Pons (tissue), 1 donor: ENCODE data around the gene THBS2.
"Not testable (repeated sequence)": the region's sequence is repeated elsewhere in the genome, so short reads cannot be mapped to it uniquely, and the experiment has no call there.

Source experiments
- DNase-seq: peaks from one replicate; pipeline ENCODE4 v3.0.0-alpha.2; 2016; ENCODE audit warnings: low spot score

Gene THBS2

DNA sequence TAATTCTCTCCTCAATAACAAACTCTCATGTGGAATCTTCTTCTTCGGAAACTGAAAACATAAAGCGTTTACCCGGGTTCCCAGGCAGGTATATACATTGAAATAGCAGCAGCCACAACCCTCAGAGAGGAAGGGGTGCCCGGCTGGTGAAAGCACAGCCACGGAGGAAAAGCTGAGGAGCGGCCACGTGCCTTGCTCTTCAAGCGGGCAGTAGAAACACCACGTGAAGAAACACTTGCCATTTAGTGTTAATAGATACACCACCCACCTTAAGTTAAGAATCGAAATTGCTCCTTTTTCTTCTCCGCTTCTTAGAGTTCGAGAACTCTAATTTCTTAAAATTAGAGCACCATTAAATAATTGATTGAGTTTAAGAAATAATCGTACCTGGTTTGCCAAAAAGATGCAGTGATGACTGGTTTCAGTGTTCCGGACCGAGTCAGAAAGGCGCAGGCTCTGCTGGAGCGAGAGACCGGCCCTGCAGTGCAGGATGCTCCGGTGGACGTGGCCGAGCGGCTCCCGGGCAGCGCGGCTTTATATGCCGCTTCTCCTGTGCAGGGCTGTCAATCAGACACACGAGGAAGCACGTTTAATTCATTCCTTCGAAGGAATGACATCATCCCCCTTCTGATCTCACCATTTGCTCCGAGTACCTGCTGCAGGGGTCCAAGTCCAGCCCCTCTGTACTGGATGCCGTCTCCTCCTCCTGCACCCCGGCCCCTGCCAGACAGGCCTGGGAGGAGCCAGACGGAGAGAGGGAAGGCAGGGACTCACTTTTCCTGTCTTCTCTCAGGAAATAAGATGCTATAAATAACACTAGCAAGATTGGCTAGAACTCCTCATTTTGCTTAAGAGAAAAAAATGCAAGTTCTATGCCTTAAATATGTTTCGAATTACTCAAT lies at the start of gene THBS2:
Gene THBS2, minus strand, starts transcription at position 510 of the 902 bp plus-strand sequence. CDS start 3,062 bp downstream, outside the sequence.
- DNase-seq, result peak; percentile 50

DNA sequence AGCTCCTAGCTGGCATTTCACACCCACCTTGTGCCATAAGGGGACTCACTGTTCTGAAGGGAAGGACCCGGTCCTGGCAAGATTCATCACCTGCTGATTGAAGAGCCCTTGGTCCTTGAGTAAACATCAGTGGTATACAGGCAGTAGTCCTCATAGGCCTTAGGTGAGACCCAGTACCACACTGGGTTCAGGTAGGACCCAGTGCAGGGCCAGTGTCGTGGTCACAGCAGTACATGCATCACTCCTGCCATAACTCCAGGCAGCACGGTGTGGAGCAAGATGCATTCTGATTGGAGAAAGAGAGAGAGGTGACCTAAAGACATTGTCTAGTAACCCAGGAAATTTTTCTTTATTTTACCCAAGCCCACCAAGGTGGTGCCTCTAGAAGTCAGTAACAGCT lies 49.1 kb upstream of the THBS2 start:
- DNase-seq, result no peak

DNA sequence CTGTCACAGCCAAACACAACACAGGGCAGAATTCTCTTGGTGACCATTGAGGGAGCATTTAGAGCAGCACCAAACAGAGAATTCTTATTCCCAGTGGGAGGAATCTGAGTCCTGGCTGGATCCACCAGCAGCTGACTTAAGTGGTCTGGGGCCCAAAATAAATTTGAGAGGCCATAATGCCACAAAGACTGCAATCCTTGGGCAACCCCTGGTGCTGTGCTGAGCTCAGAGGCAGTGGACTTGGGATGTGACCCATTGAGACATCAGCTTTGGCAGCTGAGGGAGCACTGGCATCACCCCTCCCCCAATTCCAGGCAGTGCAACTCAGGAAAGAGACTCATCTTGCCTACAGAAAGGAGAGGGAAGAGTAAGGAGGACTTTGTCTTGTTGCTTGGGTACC lies 48.6 kb upstream of the THBS2 start:
- no peak for DNase-seq

DNA sequence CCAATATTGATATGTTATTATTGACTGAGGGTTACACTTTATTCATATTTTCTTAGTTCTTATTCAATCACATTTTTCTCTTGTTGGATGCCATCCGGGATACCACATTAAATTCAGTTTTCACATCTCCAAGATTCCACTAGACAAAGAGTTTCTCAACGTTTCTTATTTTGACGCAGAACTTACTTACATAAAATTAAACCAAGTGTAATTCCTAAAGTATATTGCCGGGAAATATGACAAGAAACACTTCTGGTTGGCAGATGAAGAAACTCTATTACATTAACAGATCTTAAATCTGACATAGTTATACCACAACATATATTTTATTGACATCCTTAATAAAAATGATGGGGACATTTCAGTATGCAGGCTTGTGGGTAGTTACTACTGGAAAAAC lies 47.3 kb upstream of the THBS2 start:
- no peak for DNase-seq

DNA sequence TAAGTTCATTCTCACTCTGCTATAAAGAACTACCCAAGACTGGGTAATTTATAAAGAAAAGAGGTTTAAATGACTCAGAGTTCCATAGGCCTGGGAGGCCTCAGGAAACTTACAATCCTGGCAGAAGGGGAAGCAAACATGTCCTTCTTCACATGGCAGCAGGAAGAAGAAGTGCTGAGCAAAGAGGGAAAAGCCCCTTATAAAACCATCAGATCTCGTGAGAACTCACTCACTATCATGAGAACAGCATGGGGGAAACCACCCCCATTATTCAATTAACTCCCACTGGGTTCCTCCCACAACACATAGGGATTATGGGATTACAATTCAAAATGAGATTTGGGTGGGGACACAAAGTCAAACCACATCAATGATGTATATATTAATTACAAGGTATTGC lies 45.0 kb upstream of the THBS2 start:
- DNase-seq, result not testable (repeated sequence)

DNA sequence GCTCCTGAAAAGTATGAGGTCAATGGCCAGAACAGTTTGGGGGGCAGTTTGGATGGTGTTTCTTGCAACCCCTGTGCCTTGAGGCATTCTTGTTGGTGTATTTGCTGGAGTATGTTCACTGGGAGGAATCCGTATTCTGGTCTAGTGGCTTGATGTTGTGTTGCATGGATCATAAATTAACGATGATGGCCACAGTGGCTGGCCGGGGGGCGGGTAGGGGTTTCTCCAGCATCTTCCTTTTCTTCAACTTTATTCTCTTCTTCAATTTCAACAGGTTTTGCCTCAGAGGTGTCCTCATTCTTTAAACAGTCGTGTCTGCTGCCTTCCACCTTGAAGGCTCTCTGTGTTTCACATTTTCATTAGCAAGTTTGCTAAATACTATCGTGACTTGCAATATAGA lies 43.0 kb upstream of the THBS2 start:
- DNase-seq, result no peak

DNA sequence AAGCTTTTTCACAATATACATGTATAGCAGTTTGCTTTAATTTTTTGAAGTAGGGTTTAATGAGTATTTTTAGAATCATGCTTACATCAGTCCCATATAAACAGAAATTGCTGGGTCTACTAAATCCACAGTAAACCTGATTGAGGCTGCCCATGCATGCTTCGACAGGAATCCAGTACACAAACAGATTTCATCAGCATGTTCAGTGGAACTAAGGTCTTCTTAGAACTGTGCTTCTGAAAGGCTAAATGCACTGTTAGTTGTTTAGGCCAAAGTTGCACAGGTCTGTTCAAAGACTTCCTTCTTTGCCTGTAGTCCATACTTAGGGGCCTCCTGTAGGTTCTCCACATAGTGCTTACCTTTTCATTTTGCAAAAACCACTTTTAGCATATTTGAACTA lies 42.5 kb upstream of the THBS2 start:
- no peak for DNase-seq

DNA sequence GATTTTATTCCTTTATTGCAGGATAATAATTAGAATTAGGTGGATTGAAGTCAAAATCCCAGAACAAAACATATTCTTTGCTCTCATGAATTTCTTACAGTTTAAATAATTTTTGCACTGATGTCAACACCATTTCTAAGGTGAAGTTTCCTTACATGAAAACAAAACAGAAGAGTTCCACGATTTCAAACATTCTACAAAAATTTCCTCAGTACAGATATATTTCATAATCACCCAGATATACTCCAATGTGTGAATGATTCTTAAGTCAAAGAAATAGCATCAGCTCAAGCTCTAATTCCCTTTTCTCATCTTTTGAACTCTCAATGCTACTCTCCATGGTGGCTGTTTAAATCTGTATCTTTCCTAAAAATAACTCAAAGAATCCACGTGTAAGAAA lies 39.5 kb upstream of the THBS2 start:
- DNase-seq, result no peak

DNA sequence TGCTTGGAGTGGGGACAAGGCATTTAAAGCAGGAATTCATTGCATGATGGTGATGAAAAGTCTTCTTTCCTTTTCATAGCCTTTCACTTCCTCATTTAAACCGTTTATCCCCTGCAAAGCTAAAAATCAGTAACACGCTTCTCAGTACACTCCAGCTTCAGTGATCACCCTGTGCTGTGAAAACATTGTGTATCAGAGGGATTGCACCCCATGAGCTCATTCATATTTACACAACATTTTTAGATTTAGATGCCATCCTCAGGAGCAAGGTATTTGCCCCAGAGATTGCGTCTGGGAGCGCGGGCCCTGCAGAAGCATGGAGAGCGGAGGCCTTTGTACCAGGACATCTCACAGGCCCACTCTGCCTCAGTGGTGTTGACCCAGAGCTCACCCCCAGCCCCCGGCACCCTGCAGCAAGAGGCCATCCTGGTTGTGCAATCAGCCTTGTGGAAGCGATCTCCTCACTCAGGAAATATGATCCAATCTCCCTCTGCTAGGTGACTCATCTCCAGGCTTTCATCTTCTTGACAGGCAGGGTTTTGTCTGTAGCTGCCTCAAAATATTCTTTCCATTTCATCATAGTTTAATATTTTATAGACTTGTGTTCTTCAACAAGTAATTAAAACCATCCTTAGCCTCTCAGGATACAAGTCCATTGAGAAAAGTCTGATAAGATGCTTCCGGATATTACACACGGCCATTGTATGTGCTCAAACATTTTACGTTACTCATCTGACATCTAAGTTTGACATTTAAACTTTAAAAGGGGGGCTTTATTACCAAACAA lies 38.9 kb upstream of the THBS2 start:
- no peak for DNase-seq

DNA sequence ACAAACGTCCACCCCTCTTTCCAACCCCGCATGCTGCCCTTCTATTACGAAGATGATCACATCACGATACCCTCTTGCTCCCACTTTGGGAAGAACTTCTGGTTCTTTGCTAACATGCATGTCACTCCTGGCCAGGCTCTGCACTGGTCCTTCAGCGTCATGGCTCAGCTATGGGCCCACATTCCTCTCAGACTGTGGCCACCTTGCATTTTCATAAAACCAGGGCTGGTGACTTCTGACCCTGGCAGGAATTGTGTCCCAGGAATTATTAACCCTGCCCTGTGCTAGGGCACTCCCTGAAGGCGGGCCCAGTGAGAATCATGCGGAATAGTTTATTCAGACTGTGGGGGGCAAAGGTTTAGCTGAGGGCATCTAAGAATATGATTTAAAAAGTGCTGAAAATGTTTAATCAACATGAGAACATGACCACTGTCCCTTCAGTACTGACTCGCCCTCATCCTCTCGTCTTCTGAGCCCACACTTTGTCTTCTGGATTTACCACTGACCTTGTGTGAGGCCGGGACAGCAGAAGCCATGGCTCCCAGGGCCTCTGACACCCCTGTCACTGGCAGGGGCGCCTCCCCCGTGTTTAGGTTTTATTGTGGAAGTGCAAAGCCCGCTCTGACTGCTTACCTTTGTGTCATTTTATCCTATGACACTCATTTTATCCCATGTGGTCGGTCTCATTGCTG lies 38.1 kb upstream of the THBS2 start:
- no peak for DNase-seq

DNA sequence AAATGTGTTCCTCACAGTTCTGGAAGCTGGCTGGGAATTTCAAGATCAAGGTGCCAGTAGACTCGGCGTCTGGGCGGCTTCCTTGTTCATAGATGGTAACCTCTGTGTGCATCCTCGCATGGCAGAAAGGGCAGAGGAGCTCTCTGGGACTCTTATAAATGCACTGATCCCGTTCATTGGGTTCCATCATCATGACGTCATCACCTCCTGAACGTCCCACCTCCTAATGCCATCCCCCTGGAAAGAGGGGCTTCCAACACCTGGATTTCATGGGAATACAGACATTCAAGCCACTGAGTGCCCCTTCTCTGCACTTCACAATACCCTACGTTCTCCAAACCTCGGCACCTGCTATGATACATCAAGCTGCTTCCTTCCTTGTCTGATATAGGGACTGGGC lies 37.5 kb upstream of the THBS2 start:
- no peak for DNase-seq

DNA sequence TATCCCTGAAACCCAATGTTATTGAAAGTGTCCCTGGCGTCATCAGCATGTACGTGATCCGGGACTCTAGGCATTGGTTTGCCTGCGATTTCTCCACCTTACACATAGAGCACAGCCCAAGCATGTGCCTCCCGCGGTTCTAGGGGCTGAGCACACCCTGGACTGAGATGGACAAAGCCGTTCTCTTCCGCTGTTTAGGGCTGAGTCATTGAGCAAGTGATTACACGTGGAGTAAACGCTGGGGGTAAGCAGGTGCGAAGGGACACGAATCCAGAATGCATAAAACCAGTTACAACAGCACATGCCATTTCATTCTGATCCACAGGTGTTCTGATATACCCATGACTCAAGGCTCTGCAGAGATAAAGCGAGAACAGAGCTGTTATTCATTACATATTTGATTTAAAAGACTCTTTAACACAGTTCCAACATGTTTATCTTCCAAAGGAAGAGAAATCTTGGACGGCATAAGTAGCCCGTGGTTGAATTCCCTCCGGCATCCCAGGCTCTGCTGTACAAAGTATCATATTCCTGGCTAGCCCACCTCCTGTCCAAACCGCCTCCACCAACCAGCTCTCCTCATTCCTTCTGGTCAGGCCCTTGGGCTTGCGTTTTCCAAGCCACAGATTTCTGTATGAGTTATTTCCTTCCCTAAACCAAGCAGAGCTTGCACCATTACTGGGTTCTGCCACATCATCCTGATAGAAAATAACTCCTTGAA lies 36.1 kb upstream of the THBS2 start:
- DNase-seq, result no peak

DNA sequence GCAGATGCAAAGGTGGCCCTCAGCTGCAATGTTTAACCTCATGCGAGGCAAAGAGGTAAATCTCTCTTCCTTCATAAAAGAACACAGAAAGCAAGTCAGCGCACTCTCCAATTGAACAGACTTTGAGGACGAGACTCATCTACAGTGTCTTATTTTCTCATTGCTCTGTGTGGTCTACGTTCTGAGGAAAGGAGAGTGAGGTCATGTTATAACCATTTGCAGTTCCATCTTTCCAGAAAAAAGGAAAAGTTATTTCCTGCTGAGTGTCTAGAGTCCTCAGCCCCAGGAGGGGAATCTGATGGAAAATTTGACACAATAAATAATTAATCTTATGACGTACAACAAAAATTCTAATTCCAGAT lies 35.6 kb upstream of the THBS2 start:
- DNase-seq, result no peak

DNA sequence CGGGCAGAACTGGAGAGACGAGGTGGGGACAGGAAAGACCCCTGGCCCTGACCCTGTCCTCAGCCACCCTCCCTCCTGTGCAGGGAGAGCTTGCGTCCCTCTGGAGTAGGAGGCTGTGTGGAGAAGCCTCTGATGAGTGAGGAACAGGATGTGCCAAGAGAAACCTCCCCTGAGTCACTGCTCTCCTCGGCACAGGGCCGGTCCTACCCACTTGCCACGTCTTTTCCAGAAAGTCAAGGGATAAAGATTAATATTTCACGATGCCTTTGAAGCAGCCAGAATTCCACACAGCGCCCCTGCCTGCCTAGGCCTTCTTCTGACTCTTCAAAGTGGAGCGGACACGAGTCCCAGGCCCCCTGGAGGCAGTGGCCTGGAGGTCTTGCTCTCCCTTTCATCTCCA lies 34.9 kb upstream of the THBS2 start:
- no peak for DNase-seq

DNA sequence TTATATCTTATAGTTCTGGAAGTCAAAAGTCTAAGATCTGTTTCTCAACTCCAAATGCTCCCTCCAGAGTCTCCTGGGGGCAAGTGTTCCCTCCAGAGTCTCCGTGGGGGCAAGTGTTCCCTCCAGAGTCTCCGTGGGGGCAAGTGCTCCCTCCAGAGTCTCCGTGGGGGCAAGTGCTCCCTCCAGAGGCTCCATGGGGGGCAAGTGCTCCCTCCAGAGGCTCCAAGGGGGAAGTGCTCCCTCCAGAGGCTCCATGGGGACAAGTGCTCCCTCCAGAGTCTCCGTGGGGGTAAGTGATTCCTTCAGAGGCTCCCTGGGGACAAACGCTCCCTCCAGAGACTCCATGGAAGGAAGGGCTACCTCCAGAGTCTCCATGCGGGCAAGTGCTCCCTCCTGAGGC lies 34.0 kb upstream of the THBS2 start:
- DNase-seq, result no peak

DNA sequence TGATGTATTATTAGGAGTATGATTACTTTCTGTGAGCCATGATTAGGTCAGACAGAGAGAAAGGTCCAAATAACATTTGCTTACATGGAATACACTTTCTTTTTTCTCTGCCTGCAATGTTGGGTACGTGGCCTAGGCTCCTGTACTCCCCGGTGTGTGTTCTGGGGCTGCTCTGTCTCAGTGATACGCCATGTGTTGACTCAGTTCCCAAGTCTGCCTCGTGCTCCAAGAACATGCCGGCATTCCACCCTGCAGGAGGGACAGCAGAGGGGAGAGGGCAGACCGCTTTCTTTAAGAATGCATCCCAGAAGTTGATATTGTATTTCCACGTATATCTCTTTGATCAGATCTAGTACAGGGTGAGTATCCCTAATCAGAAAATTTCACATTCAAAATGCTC lies 33.3 kb upstream of the THBS2 start:
- no peak for DNase-seq

DNA sequence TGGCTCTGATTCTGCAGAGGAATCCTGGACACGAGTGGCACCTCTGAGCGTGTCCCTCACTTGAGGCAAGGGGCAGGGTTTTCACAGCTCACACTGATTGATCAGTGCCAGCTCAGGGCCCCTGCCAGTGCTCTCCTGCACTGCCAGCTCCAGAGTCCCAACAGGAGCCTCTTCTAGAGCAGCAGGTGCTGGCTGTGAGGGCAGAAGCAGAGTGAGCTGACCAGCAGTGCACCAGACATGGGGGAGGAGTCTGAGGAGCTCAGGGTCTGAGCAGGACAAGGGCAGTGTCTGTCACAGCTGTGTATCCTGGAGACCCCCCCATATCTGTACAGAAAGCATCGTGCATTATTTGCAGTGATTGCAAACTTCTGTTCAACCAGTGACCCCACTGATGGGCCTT lies 31.5 kb upstream of the THBS2 start:
- no peak for DNase-seq

DNA sequence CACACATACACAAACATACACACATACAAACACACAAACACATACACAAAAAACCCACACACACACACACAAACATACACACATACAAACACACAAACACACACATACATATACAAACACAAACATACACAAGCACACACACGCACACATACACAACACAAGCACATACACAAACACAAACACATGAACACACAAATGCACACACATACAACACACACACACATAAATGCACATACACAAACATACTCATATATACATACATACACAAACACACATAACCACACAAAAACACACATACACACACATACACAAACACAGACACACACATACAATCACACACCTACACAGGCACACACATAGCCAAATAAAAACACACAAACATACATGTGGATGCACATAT lies 30.3 kb upstream of the THBS2 start:
- no peak for DNase-seq

DNA sequence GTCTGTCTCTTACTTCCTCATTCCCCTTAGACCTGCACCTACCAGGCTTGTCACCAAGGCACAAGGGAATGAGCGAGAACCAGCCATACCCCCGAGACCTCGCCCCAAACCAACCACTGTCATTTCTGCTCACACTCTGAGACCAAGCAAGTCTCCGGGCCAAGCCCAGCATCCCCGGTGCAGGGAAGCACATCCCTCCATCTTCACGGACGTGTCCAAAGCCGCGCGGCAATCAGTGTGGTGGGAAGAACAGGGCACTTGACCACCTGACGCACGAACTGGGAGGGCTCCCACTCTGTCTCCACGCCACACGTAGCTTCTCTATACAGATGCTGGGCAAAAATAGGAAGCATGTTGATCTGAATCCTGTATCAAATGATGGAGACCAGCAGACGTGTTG lies 28.4 kb upstream of the THBS2 start:
- DNase-seq, result no peak

DNA sequence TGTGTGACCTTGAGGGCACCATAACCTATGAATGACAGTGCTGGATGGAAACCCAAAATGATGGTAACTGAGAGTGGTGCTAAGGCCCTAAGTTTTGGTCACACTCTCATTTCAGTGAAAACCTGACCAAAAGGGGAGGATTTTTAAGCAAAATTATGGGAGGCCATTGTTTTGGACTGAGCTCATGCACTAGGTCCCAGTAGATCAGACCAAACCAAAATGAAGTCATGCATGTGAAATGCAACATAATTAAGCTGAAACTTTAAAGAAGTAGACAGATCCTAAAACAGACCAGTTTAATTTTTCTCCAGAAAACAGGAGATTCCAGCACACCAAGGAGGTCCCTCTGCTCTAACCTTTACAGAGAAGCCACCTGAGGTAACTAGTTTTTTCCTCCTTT lies 24.0 kb upstream of the THBS2 start:
- no peak for DNase-seq

DNA sequence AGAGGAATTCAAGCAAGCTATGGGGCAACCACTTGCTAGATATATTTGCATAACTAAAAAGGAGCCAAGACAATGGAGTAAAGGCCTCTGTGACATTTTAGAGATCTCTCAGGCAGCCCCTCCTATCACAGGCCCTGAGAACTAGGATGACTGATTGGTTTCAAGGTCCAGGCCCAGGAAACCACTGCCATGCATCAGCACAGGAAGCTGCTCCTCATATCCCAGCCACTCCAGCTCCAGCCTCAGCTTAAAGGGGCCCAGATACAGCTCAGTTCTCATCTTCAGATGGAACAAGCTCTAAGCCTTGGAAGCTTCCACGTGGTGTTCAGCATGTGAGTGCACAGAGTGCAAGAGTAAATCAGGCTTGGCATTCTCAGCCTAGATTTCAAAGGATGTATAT lies 21.1 kb upstream of the THBS2 start:
- DNase-seq, result no peak

DNA sequence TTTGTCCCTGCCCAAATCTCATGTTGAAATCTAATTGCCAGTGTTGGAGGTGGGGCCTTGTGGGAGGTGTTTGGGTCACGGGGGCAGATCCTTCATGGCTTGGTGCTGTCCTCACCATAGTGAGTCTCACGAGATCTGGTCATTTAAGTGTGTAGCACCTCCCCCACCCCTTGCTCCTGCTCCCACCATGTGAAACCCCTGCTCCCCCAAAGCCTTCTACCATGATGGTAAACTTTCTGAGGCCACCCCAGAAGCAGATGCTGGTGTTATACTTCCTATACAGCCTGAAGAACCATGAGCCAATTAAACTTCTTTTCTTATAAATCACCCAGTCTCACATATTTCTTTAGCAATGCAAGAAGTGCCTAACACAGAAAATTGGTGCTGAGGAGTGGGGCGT lies 19.9 kb upstream of the THBS2 start:
- no peak for DNase-seq
